GM12873 (cell line): ENCODE results near the gene TMEM87A.

ENCODE experiments used
- CTCF ChIP-seq: IDR thresholded peaks from 2 replicates; pipeline ENCODE4 v1.5.1; 2012; ENCODE audit warnings: low read depth, mild to moderate bottlenecking, moderate library complexity, low read length, control low read depth; ENCODE audit not compliant: insufficient read depth; ENCODE audit errors: missing control alignments

The TMEM87A gene

GRCh38 chr15:42231088-42231487, 42.1 kb downstream of the TMEM87A start:
- no peak for TF ChIP-seq CTCF

- TF ChIP-seq CTCF: no peak
Measured at GRCh38 chr15:42228036-42228435, 45.2 kb downstream of the TMEM87A start.

- TF ChIP-seq CTCF: no peak
Measured at GRCh38 chr15:42226648-42227047, 46.6 kb downstream of the TMEM87A start.

- TF ChIP-seq CTCF: no peak
Measured at GRCh38 chr15:42220216-42220615, 53.0 kb downstream of the TMEM87A start.

DNA sequence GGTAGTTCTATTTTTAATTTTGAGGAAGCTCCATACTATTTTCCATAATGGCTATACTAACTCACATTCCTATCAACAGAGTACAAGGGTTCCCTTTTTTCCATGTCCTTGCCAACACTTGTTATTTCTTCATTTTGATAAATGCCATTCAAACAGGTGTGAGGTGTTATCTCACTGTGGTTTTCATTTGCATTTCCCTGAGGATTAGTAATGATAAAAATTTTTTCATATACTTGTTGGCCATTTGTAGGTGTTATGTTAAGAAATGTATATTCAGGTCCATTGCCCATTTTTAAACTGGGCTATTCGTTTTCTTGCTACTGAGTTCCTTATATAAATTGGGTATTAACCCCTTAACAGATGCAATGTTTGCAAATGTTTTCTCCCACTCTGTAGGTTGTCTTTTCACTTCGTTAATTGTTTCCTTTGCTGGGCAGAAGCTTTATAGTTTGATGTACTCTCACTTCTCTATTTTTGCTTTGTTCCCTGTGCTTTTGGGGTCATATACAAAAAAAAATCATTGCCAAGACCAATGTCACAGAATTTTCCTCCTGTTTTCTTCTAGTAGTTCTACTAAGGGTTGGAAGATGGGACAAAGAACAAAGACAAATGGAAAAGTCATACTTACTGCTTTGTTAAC, 54.2 kb downstream of the TMEM87A start:
- TF ChIP-seq CTCF: no peak

DNA sequence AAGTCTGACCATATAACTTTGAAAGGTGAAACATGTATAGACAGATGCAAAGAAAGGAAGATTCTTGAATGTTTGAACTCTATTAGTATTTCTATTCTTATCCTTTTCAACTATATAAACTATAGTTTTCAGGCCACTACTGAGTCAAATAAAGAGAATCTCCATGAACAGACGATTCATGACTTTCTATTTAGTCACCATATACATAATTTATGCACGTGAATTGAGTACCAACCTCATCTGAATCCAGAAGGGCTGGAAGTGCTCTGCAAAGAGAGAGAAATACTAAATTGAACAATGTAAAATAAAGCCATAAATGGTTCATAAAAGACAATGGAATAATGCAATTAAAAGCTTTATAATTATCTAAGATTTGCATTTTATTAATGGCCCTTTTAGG, 55.7 kb downstream of the TMEM87A start:
- TF ChIP-seq CTCF: no peak

GRCh38 chr15:42215913-42216829, 57.1 kb downstream of the TMEM87A start:
- peak; percentile 4 for TF ChIP-seq CTCF
